ENCODE measurements around the gene MSI2.

MSI2 gene

GRCh38 chr17:57355090-57355859 lies 99.0 kb downstream of the MSI2 start:
- H3K27ac ChIP-seq: no peak overlapping the region

GRCh38 chr17:57356153-57356718 lies 99.9 kb downstream of the MSI2 start:
- peaks cover 25% of the 10 kb centered on the region for H3K36me3 ChIP-seq
- no peak for DNase-seq
- H3K27ac ChIP-seq: peak overlapping the region; percentile 11; the same call in 1 of the 2 replicates
- H3K9me3 ChIP-seq (ENCODE audit: severe bottlenecking): no peaks in the 10 kb centered on the region
- no peaks in the 10 kb centered on the region for H3K27me3 ChIP-seq (ENCODE audit: insufficient read depth, low read depth, severe bottlenecking)
- no peak for TF ChIP-seq CTCF (IDR thresholded peaks at IDR 0.05; ENCODE audit: low read depth, low read length)
- no peak overlapping the region for H3K4me3 ChIP-seq (ENCODE audit: low read depth, low read length)

More at GRCh38 chr17:57355090-57355859, 99.0 kb downstream of the MSI2 start:
- DNase-seq: no peak
- Histone ChIP-seq H3K27me3 (ENCODE audit: insufficient read depth, low read depth, severe bottlenecking) (no peaks in the 10 kb centered on the region), H3K4me3 (ENCODE audit: low read depth, low read length) (no peak overlapping the region), H3K36me3 (peaks cover 31% of the 10 kb centered on the region), H3K9me3 (ENCODE audit: severe bottlenecking) (no peaks in the 10 kb centered on the region)
- no peak for TF ChIP-seq CTCF (IDR thresholded peaks at IDR 0.05; ENCODE audit: low read depth, low read length)

GRCh38 chr17:57356719-57357391 lies 100.5 kb downstream of the MSI2 start:
- no peak overlapping the region for H3K4me3 ChIP-seq (ENCODE audit: low read depth, low read length)
- peak; percentile 21 for DNase-seq
- H3K36me3 ChIP-seq: peaks cover 19% of the 10 kb centered on the region

GRCh38 chr17:57357392-57357784 lies 101.1 kb downstream of the MSI2 start:
- Histone ChIP-seq H3K27ac (peak overlapping the region; percentile 60), H3K36me3 (peaks cover 13% of the 10 kb centered on the region), H3K4me3 (ENCODE audit: low read depth, low read length) (no peak overlapping the region), H3K9me3 (ENCODE audit: severe bottlenecking) (no peaks in the 10 kb centered on the region), H3K27me3 (ENCODE audit: insufficient read depth, low read depth, severe bottlenecking) (no peaks in the 10 kb centered on the region)
- no peak for TF ChIP-seq CTCF (IDR thresholded peaks at IDR 0.05; ENCODE audit: low read depth, low read length)
- peak; percentile 38 for DNase-seq

More at GRCh38 chr17:57356719-57357391, 100.5 kb downstream of the MSI2 start:
- no peaks in the 10 kb centered on the region for H3K9me3 ChIP-seq (ENCODE audit: severe bottlenecking)
- H3K27me3 ChIP-seq (ENCODE audit: insufficient read depth, low read depth, severe bottlenecking): no peaks in the 10 kb centered on the region
- TF ChIP-seq CTCF (IDR thresholded peaks at IDR 0.05; ENCODE audit: low read depth, low read length): no peak
- H3K27ac ChIP-seq: peak overlapping the region; percentile 60

- TF ChIP-seq CTCF (IDR thresholded peaks at IDR 0.05; ENCODE audit: low read depth, low read length): no peak
- DNase-seq: no peak
- H3K4me3 ChIP-seq (ENCODE audit: low read depth, low read length): no peak overlapping the region
- no peaks in the 10 kb centered on the region for H3K9me3 ChIP-seq (ENCODE audit: severe bottlenecking)
- H3K27me3 ChIP-seq (ENCODE audit: insufficient read depth, low read depth, severe bottlenecking): no peaks in the 10 kb centered on the region
- H3K27ac ChIP-seq: peak overlapping the region; percentile 60
- H3K36me3 ChIP-seq: peaks cover 9% of the 10 kb centered on the region
Observed at GRCh38 chr17:57357830-57358430, 101.6 kb downstream of the MSI2 start.
